Thyroid gland (tissue), 4 donors: Measurements from ENCODE around the gene EGFL8.

Experiments
- POLR2A ChIP-seq, 2 donors: fragments of 450-650 bp; IDR thresholded peaks; one replicate each; pipeline ENCODE4 v1.6.1; 2017; ENCODE audit warnings: antibody characterized with exemption in 2 of 2, mild to moderate bottlenecking in 2 of 2, moderate library complexity in 1 of 2
- TF ChIP-seq, protein P1 (sequence below), 6 experiments: fragments of 200-600 bp in 3 of 6; fragments of 450-650 bp in 3 of 6; sonication (generic) in 3 of 6; IDR thresholded peaks; one replicate each; pipeline ENCODE4 v1.5.1; 2016 to 2019; ENCODE audit warnings: antibody characterized with exemption in 6 of 6, mild to moderate bottlenecking in 2 of 6, inconsistent platforms in 1 of 6, moderate library complexity in 1 of 6

- TF ChIP-seq, protein P1, sequence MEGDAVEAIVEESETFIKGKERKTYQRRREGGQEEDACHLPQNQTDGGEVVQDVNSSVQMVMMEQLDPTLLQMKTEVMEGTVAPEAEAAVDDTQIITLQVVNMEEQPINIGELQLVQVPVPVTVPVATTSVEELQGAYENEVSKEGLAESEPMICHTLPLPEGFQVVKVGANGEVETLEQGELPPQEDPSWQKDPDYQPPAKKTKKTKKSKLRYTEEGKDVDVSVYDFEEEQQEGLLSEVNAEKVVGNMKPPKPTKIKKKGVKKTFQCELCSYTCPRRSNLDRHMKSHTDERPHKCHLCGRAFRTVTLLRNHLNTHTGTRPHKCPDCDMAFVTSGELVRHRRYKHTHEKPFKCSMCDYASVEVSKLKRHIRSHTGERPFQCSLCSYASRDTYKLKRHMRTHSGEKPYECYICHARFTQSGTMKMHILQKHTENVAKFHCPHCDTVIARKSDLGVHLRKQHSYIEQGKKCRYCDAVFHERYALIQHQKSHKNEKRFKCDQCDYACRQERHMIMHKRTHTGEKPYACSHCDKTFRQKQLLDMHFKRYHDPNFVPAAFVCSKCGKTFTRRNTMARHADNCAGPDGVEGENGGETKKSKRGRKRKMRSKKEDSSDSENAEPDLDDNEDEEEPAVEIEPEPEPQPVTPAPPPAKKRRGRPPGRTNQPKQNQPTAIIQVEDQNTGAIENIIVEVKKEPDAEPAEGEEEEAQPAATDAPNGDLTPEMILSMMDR (IDR thresholded peaks at IDR 0.05) = no peak
- no peak for TF ChIP-seq POLR2A (IDR thresholded peaks at IDR 0.05)
These were observed 4.6 kb downstream of the EGFL8 start for GRCh38 chr6:32168807-32169591.
